GM23338 (cell line): ENCODE data around the gene TMPRSS13.

Source experiments
- CREB1 ChIP-seq: fragments of 250-450 bp; sonication (Bioruptor Pico); IDR thresholded peaks from 2 replicates; pipeline ENCODE4 v1.5.0; 2020; ENCODE audit warnings: low read depth, mild to moderate bottlenecking, moderate library complexity
- EZH2phosphoT487 ChIP-seq: fragments of 200-600 bp; sonication (generic); IDR thresholded peaks from one replicate; pipeline ENCODE4 v1.8.1; 2018; ENCODE audit warnings: antibody characterized with exemption; ENCODE audit not compliant: unreplicated experiment
- POLR2AphosphoS5 ChIP-seq: IDR thresholded peaks from 2 replicates; pipeline ENCODE4 v1.6.1; 2016; ENCODE audit warnings: antibody characterized with exemption, low read depth
- TF ChIP-seq, protein P1 (sequence below), 2 experiments: fragments of 200-600 bp in 1 of 2; sonication (generic) in 1 of 2; conservative IDR thresholded peaks; 2 replicates each; pipeline versions ENCODE4 v1.5.1 to v1.6.1; 2016 to 2017; ENCODE audit warnings: antibody characterized with exemption in 2 of 2, low read depth in 2 of 2, mild to moderate bottlenecking in 2 of 2, moderate library complexity in 1 of 2
- TF ChIP-seq, protein P2 (sequence below): IDR thresholded peaks from one replicate; pipeline ENCODE4 v1.6.1; 2018; ENCODE audit warnings: antibody characterized with exemption; ENCODE audit not compliant: unreplicated experiment
- TF ChIP-seq, protein P3 (sequence below): IDR thresholded peaks from 2 replicates; pipeline ENCODE4 v1.6.1; 2016; ENCODE audit warnings: antibody characterized with exemption

DNA sequence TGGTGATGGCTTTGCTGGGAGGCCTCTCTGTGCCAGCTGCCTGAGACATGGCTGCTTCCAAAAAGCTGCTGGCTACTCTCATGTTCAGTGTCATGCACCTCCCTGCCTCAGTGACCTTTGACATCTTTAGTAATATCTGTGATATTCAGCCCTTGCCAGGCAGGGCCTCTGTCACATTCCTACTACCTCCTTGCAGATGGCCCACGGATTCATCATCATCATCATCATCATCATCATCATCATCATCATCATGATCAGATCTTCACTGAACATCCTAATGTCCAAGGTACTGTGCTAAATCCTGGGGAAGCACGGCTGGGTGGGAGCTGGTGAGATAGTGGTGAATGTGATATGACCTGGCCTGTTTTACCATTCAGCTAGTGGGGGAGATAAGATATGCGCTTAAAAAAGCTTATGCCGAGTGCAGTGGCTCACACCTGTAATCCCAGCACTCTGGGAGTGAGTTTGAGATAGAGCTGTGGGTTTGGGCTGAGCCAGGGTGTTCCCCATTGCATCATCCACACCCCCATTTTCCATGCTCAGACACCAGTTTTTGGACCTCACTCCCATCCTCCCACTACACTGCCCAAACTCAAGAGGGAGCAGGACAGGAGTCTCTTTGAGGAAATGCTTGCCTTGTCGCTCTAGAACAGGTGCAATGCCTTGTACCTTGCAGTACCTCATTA, 17.1 kb upstream of the TMPRSS13 start:
- TF ChIP-seq, protein P1, sequence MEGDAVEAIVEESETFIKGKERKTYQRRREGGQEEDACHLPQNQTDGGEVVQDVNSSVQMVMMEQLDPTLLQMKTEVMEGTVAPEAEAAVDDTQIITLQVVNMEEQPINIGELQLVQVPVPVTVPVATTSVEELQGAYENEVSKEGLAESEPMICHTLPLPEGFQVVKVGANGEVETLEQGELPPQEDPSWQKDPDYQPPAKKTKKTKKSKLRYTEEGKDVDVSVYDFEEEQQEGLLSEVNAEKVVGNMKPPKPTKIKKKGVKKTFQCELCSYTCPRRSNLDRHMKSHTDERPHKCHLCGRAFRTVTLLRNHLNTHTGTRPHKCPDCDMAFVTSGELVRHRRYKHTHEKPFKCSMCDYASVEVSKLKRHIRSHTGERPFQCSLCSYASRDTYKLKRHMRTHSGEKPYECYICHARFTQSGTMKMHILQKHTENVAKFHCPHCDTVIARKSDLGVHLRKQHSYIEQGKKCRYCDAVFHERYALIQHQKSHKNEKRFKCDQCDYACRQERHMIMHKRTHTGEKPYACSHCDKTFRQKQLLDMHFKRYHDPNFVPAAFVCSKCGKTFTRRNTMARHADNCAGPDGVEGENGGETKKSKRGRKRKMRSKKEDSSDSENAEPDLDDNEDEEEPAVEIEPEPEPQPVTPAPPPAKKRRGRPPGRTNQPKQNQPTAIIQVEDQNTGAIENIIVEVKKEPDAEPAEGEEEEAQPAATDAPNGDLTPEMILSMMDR (conservative IDR thresholded peaks at IDR 0.05; ENCODE audit: low read depth in 2 of 2) = no peak
- TF ChIP-seq, protein P2, sequence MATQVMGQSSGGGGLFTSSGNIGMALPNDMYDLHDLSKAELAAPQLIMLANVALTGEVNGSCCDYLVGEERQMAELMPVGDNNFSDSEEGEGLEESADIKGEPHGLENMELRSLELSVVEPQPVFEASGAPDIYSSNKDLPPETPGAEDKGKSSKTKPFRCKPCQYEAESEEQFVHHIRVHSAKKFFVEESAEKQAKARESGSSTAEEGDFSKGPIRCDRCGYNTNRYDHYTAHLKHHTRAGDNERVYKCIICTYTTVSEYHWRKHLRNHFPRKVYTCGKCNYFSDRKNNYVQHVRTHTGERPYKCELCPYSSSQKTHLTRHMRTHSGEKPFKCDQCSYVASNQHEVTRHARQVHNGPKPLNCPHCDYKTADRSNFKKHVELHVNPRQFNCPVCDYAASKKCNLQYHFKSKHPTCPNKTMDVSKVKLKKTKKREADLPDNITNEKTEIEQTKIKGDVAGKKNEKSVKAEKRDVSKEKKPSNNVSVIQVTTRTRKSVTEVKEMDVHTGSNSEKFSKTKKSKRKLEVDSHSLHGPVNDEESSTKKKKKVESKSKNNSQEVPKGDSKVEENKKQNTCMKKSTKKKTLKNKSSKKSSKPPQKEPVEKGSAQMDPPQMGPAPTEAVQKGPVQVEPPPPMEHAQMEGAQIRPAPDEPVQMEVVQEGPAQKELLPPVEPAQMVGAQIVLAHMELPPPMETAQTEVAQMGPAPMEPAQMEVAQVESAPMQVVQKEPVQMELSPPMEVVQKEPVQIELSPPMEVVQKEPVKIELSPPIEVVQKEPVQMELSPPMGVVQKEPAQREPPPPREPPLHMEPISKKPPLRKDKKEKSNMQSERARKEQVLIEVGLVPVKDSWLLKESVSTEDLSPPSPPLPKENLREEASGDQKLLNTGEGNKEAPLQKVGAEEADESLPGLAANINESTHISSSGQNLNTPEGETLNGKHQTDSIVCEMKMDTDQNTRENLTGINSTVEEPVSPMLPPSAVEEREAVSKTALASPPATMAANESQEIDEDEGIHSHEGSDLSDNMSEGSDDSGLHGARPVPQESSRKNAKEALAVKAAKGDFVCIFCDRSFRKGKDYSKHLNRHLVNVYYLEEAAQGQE = no peak
- TF ChIP-seq POLR2AphosphoS5 (no peak), EZH2phosphoT487 (no peak), CREB1 (CRISPR knock-in tag) (no peak)
- TF ChIP-seq, protein P3, sequence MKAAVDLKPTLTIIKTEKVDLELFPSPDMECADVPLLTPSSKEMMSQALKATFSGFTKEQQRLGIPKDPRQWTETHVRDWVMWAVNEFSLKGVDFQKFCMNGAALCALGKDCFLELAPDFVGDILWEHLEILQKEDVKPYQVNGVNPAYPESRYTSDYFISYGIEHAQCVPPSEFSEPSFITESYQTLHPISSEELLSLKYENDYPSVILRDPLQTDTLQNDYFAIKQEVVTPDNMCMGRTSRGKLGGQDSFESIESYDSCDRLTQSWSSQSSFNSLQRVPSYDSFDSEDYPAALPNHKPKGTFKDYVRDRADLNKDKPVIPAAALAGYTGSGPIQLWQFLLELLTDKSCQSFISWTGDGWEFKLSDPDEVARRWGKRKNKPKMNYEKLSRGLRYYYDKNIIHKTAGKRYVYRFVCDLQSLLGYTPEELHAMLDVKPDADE = no peak
